HG03103 (cell line): ENCODE data around the gene POLR1H.
A peak's percentile ranks its signal among the peaks of the same experiment; 100 is the strongest.

Experiments
- ATAC-seq: cut with Tn5 transposase; IDR thresholded peaks from one replicate; pipeline ENCODE4 v1.9.1; 2021; ENCODE audit warnings: low read depth; ENCODE audit not compliant: unreplicated experiment

POLR1H gene

DNA sequence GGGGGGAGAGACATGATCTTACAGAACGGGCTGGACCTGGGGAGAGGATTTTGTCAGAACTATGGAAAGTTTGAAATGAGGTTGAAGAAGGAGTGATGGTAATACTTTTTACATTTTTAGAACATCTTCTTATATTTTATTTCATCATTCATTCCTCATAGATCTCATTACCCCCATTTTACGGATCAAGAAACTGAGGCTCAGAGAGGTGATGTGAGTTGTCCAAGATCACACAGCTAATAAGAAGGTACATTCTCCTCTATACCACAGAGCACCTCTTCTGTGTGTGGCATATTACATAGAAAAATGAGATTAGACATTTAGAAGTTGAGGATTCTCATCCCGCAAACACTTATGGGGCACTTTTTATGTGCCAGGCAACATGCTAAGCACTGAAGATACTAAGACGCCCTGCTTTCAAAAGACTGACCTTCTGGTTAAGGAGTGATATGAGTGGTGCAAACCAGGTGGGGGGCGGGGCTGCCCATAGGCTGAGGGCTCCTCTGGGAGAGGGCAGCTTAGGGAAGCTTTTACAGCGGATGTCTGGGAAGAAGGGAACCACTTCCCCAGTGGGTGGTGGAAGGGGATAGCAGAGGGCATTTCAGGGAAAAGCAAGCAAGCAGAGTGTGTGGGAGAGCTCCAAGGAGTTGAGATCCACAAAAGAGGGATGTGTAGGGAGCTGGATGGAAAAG is 31.9 kb downstream of the POLR1H start:
- no peak for ATAC-seq

DNA sequence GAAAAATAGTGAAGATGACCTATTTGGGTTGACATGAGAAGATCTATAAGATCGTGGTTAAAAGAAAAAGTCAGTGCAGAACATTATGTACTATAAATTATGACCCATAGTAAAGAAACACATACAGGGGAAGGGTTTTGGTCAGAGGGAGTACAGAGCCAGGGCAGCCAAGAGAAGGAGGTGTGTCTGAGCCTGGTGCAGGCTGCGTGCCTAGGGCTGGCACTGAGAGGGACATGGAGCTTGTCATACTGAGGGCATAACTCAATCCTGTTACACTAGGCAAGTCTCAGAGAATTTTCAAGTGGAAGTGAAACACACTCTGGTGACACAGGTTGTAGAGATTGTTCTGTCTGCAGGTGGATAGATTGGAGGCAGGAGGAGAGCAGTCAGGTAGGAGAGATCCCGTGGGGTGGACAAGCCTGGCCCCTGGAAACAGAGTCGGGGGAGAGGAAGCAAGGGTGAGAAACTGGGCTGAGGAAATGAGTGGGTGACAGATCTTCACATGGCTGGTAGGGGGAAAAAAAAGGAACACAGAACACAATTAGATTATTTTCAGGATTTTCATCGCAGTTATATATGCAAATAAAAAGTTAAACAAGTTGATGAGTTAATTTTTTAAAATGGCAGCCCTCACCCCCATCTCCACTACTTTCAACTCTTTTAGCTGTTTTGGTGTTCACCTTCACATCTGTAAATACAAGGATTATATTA is 33.0 kb downstream of the POLR1H start:
- no peak for ATAC-seq

DNA sequence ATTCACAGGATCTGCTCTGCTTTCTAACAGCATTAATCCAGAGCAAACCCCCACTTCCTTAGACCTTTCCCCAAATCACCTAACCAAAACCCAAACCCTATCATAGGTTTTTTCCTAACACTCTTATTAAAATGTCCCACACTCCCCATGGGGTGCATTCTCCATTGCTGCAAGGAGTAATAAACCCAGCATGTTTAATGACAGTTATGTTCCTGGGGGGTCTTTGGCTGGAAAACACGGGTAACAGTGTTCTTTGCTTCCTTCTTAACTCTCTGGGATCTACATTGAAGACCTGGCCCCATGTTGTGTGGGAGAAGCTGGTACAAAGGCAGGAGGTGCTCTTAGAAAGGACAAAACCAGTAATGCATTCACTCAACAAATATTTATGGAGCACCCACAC is 35.8 kb downstream of the POLR1H start:
- no peak for ATAC-seq

DNA sequence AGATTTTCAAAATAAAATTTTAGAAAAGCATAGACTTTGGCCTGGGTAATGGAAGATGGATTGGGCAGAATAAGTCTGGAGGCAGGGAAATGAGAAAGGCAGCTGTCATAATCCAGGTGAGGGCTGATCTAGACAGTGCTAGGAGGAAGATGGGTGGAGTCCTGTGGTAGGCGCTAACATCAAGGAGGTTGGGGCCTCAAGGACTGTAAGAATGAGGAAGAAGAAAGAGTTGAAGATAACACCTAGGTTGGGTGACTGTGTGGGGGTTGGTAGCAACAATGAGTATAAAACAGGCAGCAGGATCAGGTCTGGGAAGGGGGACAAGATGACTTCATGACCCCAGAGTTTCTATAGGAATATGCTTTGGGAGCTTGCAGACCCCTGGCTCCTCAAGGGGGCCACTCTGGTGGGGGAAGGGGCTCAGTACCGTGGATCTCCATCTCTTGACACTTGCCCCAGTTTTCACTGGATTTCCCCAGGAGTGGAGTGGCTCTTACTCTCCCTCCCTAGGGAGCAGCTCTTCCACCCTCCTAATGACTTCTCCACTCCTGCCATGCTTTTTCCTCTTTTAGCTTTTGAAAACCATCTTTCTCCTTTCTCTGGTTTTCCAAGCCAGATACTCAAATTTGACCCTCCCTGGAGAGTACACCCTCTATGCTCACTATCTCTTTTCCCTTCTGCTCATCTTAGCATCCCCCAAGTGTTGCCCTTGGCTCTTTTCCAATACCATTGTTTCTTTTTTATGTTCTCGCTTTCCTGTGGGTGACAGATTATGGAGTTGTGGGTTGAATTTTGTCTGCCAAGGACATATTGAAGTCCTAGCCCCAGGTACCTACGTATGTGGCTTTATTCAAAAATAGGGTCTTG is 37.1 kb downstream of the POLR1H start:
- no peak for ATAC-seq

DNA sequence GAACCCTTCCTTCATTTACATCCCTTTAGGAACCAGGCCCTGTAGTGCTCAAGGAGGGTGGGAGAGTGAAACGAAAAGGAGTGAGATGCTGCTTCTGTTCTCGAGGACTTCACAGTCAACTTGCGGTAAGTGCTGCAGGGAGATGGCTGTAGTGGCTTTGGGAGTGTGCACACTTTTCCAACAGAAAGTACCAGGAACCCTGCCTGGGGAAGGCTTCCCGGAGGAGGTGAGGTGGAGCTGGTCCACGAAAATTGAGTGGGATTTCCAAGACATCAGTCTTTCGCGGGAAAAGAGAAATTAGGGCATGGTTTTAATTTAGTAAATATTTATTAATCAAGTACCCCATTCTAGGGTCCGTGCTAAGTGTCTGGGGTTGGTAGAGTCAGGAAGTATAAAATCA is 39.1 kb downstream of the POLR1H start:
- no peak for ATAC-seq

DNA sequence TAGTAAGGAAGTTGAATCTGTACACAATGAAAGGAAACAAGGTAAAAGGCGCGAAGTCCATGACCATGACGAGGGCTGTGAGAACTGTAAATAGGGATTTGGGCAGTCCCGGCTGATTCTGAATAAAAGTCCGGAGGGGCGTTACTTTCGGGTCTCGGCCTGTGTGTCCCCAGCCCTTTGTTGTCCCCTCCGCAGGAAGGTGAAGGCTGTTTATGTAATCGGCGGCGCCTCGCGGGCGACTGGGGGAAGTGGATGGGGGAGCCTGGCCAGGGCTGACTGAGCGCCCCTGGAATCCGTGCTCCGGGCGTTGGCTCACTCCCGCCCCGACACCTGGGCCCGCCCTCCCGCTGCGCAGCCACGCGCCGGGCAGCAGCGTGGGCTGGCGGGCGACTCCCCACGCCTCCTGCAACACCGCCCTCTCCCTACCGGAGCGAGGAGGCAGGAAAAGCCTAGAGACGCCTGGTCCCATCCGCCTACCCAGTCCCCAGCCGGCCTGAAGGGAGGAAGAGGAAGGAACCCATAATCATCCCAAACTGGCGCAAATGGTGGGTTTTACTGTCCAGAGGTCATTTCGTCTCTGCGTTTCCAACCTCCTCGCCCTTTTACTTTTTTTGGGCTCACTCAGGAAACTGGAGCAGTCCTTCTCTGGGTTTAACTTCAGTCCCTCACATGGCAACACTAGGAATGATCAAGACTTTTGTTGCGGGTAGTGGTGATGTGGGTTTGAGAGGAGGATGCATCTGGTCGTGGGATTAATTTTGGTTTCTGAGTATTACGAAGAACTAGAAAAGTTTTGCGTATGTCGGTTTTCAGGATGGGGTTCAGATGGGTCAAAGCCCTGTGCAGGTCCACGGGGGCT is 39.7 kb downstream of the POLR1H start:
- no peak for ATAC-seq

DNA sequence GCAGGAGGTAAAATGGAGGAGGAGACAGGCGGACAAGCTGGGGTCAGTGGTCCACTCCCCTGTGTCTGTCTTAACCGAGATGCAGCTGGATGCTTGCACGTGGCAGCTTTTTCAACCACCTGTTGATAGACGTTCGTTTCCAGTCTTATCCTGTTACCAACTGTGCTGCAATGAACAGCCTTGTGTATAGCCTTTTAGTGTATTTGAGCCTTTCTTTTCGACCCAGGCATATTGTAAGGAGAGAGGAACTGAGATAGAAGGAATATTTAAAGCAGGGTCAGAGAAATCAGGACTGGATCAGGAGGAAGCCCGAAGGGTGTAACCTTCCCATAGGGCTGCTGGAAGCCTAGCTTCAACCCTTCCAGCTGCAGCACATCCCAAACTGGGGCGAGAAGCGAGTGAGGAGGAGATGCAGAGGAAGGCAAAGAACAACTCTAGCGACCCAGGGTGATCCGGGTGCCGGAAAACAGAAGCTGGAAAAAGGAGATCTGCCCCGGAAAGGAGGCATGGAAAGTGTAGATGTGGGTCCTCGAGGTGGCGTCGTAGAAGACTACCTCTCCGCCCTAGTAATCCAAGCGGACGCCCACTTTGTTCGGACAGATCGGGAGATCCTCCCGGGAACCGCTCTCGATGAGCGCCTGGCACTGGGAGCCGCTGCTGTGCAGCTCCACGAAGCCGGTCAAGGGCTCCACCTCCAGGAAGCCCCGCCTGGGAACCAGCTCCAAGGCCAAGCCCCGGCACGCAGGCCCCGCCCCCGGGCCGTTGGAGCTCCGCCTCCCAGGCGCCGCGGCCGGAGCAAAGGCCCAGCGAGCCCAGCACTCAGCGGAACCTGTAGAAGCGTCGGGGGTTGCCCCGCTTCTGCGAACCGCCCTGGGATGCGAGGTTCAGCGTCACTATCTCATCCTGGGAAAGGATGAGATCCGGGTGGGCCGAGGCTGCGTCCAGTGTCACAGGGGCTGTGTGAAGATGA is 40.7 kb downstream of the POLR1H start:
- ATAC-seq = peak; percentile 48

DNA sequence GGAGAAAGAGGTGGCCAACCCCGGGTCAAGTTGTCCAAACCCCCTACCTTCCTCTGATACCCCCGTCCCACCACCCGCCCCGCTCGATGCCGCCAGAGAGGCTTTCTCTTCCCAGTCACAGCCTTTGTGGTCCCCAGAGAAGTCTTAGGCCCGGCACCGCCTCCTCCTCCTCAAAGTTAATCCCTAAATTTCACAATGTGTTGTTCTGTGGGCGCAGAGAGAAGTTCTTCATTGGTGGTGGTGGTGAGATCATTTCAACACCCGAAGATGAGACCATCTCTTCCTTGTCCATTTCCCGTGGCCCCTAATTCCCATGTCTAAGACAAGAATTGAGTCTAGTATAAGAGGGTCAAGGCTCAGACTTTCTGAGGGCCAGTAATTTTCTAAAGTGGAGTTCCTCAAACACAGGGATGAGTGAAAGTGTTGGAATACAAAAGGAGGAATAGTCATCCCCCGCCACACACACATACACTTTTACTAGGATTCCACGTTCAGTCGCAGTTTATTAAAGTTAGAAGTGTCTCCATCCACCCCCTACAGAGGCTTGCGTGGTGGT is 41.4 kb downstream of the POLR1H start:
- ATAC-seq = no peak

DNA sequence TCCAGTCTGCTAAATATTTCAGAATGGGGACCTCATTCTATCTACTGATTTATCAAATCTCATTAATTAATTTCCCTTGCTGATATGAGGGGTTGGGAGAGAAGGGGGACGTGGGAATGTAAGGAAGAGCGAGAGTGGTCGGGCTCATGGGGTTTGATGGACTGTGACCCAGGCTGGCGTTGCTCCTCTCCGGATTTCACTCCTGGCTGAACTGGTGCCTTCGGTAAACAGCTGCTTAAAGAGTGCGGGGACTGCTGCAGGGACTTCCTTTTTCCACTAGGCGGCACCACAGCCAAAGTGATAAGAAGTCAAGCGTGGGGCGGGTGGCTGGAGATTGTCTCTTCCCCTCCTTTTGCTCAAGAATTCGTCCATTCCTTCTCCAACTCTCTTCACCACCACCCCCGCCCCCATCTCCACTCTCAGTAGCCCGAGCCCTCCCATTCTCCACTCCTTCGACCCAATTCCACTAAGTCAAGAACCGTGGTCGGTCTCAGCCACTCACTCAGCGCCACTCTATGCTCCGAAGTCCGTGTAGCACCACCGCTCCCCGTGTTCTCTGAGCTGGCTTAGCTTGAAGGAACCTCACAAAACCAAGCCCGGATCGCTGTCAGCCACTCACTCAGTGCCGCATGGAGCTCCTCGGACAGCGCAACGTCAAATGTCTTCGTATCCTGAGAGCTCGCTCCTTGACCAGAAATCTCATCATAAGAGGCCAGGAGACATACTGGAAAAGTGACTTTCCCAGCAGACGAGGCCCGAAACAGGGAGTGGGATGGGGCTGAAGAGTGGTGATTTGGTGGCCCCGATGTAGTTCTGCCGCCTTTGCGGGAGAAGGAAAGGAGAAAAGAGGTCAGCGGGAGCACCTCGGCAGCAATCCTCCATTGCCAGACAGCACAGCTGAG is 42.2 kb downstream of the POLR1H start:
- no peak for ATAC-seq

DNA sequence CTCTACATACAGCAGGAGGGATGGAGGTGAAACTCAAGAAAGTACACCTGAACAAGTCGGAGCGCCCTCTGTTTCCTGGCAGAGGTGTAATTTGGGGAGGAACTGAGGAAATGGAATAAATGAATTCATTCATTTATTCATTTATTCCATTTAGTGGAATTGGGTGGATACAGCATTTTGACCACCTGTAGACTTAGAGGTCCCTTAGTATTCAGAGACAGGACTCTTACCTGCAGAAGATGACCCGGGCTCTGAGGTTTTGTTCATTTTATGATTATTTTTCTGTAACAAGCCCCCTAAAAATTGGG is 42.8 kb downstream of the POLR1H start:
- ATAC-seq = no peak

DNA sequence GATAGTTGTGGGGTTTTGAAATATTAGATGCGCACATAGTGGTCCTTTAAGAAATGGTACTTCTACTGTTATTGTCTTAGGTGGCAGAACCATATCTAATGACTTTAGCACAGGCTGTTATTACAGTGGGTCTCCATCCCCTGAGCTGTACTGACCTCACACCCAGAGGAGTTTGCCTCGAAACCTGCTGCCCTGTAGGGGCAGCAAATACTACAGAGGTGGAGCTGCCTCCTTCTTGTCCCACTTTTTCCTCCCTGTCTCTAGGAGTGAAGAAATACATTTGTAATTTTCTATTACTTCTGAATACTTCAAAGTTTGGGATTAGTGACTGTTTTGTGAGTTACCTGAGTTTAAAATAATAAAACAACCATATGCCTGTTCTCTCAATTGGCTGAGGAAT is 43.6 kb downstream of the POLR1H start:
- no peak for ATAC-seq

DNA sequence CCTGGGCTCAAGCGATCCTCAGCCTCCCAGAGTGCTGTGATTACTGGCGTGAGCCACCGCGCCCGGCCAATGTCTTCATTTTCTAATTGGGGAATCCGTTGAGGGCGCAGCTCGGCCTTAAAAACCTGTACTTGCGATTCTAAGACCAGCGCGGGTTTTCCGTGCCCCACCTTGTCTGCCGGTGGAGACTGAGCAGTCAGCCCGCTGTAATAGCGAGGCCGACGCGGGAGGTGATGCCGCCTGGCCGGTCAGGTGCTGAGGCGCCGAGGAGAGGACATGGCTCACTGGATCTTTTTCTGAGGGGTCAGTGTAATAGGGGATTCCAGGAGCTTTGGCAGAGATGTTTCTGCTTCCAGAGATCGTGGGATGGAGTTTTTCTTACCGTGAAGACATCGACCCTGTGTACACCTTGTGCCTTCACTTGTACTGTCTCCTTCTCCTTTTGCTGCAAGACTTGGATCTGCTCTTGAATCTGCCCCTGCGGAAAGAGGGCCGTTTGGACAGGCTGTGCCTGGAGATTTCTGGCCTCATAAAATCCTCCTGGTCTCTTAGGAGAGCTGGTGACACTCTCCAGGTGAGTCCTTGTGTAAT is 50.3 kb downstream of the POLR1H start:
- no peak for ATAC-seq

DNA sequence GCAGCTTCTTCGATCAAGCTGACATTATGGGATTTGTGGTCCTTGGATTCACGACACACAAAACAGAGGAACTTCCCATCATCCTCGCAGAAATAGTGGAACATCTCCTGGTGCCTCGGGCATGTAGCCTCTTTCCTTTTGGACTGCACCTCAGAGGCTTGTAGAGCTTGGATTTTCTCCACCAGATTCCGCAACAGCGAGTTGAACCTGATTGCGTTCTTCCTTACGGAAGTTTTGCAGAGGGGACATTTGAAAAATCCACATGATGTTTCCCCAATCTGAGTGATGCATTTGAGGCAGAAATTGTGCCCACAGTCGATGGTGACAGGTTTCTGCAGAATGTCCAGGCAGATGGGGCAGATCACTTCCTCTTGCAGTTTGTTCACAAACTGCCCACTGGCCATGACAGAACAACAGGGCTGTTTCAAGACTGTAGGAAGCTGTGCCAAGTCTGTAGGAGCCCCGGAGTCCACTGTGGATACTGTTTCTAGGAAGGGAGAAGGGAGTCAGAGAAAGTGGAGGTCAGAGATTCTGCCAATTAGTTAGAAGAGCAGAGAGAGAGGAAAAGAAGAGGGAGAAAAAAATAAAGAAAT is 51.4 kb downstream of the POLR1H start:
- ATAC-seq = no peak

DNA sequence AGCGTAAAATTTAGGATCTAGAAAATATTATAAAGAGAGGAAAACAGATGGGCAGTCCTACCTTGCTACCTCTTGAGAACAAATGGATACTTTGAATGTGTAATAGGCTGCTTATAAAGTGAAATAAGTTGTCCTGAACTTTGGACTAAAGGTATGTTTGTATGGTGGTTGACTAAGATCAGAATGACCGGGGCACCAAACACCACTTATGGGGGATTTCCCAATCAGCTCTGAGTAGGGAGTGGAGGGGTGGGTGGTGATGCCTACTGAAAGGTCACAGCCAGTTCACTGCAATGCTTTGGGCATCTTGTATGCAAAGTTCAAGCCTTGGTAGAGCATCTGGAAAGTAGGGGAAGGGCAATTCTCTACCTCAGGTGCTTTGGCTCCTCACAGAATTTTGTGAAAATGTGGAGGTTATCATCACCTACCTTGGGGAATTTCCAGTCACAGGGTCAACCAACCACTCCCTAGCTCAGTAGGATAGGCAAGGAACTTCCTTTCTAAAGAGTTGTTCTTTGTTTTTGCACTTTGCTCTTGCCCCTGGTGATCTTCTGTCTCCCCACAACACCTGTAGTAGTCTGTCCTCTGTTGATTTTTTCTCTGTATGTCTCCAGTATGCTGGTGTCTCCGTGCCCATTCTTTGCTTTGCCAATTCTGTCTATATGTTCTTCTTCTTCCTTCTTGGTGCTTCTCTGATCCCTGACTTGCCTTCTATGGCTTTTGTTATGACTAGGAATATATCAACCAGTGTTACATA is 52.1 kb downstream of the POLR1H start, which contains the start of gene TRIM31:
TRIM31 (minus strand) TSS at position 88 of the 757 bp plus-strand sequence. CDS start 285 bp downstream, outside the sequence.
- no peak for ATAC-seq

DNA sequence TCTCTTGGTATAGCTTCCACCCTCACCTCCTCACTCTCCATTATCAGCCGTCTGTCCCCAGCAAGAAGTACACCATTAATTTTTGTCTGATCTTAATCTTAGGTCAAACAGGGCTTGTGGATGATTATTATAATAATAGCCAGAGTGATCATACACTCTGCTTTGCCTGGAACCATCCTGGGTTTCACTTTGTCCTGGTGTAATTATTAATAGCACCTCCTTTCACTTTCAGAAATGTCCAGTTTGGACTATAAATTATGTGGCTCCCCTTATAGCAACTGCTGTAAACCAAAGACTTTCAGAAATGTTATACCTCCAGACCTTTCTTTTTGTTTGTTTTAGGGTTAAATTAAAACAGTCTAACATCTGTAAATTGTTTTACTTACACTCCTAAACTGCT is 52.8 kb downstream of the POLR1H start:
- ATAC-seq = no peak
